ENCODE data around the gene DAAM2. TPM values are rescaled to one million over a fixed set of nuclear protein-coding genes. Genes with fewer than 3 reads are reported as not detected.

The DAAM2 gene
- polyA plus RNA-seq, 1 donor: 17.8 TPM

DNA sequence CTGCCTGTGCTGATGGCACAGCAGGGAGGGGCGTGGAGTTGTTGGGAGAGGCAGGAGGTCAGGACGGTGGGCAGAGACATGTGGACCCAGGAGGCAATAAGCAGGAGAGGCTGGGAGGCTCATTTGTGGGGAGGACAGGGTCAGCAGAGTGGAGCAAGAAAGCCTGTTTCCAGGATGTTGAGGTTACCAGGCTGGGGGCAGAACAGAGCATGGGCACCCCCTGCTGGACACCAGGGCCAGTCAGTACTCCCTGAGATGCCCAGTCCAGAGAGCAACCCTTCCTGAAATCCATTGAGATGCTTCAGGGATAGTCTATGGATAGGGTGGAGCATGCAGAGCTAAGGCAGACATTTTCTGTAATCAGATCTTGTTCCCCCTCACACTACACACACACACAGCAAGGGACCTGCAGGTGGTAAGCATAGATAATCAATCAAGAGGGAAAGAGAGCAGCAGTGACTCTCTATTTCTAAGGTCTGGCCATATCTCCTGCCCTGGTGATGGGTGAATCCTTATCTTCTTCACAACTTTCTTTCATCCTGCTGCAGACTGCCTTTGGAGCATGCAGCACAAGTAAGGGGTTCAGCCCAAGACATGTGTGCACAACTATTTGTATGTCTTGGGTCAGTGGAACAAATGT is 100.4 kb downstream of the DAAM2 start:
- no CpG with 5 or more reads among the region's 2 CpGs for WGBS (ENCODE audit: insufficient coverage, low lambda C conversion rate)
- H3K27ac ChIP-seq (ENCODE audit: low read length): no peak overlapping the region
- no peaks in the 10 kb centered on the region for H3K27me3 ChIP-seq (ENCODE audit: control insufficient read depth, insufficient read depth, low read length)

DNA sequence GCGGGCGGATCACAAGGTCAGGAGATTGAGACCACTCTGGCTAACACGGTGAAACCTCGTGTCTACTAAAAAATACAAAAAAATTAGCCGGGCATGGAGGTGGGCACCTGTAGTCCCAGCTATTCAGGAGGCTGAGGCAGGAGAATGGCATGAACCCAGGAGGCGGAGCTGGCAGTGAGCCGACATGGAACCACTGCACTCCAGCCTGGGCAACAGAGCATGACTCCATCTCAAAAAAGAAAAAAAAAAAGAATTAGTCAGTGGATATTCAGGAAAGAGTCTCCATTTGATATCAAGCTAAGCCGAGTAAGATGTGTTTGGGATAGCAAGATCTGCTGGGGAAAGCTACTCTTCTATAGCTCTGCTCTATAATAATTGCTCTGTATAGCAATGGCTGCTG is 101.1 kb downstream of the DAAM2 start:
- no peaks in the 10 kb centered on the region for H3K9me3 ChIP-seq (ENCODE audit: control insufficient read depth, low read depth, low read length)
- H3K4me3 ChIP-seq (ENCODE audit: low read length): no peak overlapping the region
- 71% methylated on average over 1 of the region's 8 CpGs for WGBS (ENCODE audit: insufficient coverage, low lambda C conversion rate)
- no peak overlapping the region for H3K27ac ChIP-seq (ENCODE audit: low read length)
- DNase-seq: no peak
- H3K27me3 ChIP-seq (ENCODE audit: control insufficient read depth, insufficient read depth, low read length): no peaks in the 10 kb centered on the region
- no peaks in the 10 kb centered on the region for H3K4me1 ChIP-seq (ENCODE audit: control insufficient read depth, insufficient read depth, low read length)
- H3K36me3 ChIP-seq (ENCODE audit: control insufficient read depth, insufficient read depth, low read length): peaks cover 3% of the 10 kb centered on the region

More for the DNA sequence above, 100.4 kb downstream of the DAAM2 start:
- H3K4me3 ChIP-seq (ENCODE audit: low read length): no peak overlapping the region
- no peaks in the 10 kb centered on the region for H3K9me3 ChIP-seq (ENCODE audit: control insufficient read depth, low read depth, low read length)
- peaks cover 3% of the 10 kb centered on the region for H3K36me3 ChIP-seq (ENCODE audit: control insufficient read depth, insufficient read depth, low read length)
- DNase-seq: peak; percentile 36 to 37
- peaks cover 3% of the 10 kb centered on the region for H3K4me1 ChIP-seq (ENCODE audit: control insufficient read depth, insufficient read depth, low read length)

DNA sequence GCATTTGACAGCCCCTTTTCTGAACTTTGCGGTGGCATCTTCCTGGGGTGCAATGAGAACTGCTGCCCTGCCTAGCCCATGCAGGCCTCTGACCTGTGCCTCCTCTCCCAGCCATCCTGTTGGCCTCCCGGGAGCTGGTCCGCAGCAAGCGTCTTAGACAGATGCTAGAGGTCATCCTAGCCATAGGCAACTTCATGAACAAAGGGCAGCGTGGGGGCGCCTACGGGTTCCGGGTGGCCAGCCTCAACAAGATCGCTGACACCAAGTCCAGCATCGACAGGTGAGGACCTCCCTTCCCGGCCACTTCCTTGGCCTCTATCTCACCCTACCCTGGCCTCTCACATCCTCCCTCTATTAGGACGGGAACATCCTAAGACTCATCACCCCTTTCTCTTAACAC is 104.5 kb downstream of the DAAM2 start:
- no CpG with 5 or more reads among the region's 12 CpGs for WGBS (ENCODE audit: insufficient coverage, low lambda C conversion rate)
- peaks cover 9% of the 10 kb centered on the region for H3K4me1 ChIP-seq (ENCODE audit: control insufficient read depth, insufficient read depth, low read length)
- no peak overlapping the region for H3K27ac ChIP-seq (ENCODE audit: low read length)
- DNase-seq: no peak
- peaks cover 17% of the 10 kb centered on the region for H3K36me3 ChIP-seq (ENCODE audit: control insufficient read depth, insufficient read depth, low read length)
- no peak overlapping the region for H3K4me3 ChIP-seq (ENCODE audit: low read length)
- no peaks in the 10 kb centered on the region for H3K9me3 ChIP-seq (ENCODE audit: control insufficient read depth, low read depth, low read length)
- H3K27me3 ChIP-seq (ENCODE audit: control insufficient read depth, insufficient read depth, low read length): no peaks in the 10 kb centered on the region

GRCh38 chr6:39897698-39898097 is 105.5 kb downstream of the DAAM2 start:
- WGBS (ENCODE audit: insufficient coverage, low lambda C conversion rate): no CpG with 5 or more reads among the region's 3 CpGs
- Histone ChIP-seq H3K27ac (ENCODE audit: low read length) (no peak overlapping the region), H3K9me3 (ENCODE audit: control insufficient read depth, low read depth, low read length) (no peaks in the 10 kb centered on the region), H3K4me3 (ENCODE audit: low read length) (no peak overlapping the region), H3K27me3 (ENCODE audit: control insufficient read depth, insufficient read depth, low read length) (no peaks in the 10 kb centered on the region), H3K4me1 (ENCODE audit: control insufficient read depth, insufficient read depth, low read length) (peaks cover 15% of the 10 kb centered on the region), H3K36me3 (ENCODE audit: control insufficient read depth, insufficient read depth, low read length) (peaks cover 20% of the 10 kb centered on the region)
- peak in 1 of 2 donors; percentile 43 for DNase-seq

DNA sequence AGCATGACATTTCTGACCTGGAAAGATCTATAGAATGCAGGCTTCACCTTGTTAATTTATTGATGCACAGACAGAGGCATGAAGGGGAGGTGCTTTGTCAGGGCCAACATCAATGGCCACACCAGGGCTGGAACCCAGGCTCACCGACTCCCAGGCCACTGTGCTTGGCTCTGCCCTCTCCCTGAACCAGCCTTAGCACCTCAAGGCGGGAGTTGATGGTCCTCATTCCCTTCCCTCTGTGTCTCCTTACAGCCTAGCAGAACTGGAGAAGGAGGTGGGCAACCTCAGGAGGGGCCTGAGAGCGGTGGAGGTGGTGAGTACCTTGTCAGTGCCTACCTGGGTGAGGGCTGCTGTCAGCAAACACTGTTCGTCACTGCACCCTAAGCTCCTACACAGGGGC is 106.4 kb downstream of the DAAM2 start:
- Histone ChIP-seq H3K9me3 (ENCODE audit: control insufficient read depth, low read depth, low read length) (no peaks in the 10 kb centered on the region), H3K4me1 (ENCODE audit: control insufficient read depth, insufficient read depth, low read length) (peaks cover 15% of the 10 kb centered on the region), H3K4me3 (ENCODE audit: low read length) (no peak overlapping the region), H3K36me3 (ENCODE audit: control insufficient read depth, insufficient read depth, low read length) (peaks cover 22% of the 10 kb centered on the region), H3K27me3 (ENCODE audit: control insufficient read depth, insufficient read depth, low read length) (no peaks in the 10 kb centered on the region), H3K27ac (ENCODE audit: low read length) (no peak overlapping the region)
- WGBS (ENCODE audit: insufficient coverage, low lambda C conversion rate): no CpG with 5 or more reads among the region's 4 CpGs
- no peak for DNase-seq

DNA sequence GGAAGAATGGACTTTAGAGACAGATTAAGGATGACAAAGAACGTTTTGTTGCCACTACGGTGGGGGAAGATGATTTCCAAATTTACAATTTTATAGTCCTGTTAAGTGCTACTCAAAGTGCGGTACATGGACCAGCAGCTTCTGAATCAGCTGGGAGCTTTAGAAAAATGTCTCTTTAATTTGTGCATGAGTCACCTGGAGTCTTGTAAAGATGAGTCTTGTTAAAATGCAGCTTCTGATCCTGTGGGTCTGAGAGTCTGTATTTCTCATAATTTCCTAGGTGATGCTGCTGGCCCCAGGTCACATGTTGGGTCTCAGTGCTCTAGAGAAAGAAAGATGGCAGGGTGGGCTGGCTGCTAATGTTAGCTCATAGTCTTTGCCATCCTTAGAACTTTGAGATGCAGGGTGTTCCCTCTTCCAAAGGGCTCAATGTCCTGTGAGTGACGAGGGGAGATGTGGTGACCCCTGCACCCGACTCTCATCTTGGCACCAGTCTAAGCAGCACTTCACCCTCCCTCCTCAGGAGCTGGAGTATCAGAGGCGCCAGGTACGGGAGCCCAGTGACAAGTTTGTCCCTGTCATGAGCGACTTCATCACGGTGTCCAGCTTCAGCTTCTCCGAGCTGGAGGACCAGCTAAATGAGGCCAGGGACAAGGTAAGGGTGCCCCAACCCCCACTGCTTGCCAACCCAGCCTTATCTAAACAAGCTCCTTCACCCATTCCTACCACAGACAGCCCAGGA is 107.5 kb downstream of the DAAM2 start:
- peaks cover 15% of the 10 kb centered on the region for H3K4me1 ChIP-seq (ENCODE audit: control insufficient read depth, insufficient read depth, low read length)
- no CpG with 5 or more reads among the region's 10 CpGs for WGBS (ENCODE audit: insufficient coverage, low lambda C conversion rate)
- peaks cover 22% of the 10 kb centered on the region for H3K36me3 ChIP-seq (ENCODE audit: control insufficient read depth, insufficient read depth, low read length)
- no peaks in the 10 kb centered on the region for H3K9me3 ChIP-seq (ENCODE audit: control insufficient read depth, low read depth, low read length)
- DNase-seq: no peak
- no peaks in the 10 kb centered on the region for H3K27me3 ChIP-seq (ENCODE audit: control insufficient read depth, insufficient read depth, low read length)
- no peak overlapping the region for H3K4me3 ChIP-seq (ENCODE audit: low read length)
- no peak overlapping the region for H3K27ac ChIP-seq (ENCODE audit: low read length)

DNA sequence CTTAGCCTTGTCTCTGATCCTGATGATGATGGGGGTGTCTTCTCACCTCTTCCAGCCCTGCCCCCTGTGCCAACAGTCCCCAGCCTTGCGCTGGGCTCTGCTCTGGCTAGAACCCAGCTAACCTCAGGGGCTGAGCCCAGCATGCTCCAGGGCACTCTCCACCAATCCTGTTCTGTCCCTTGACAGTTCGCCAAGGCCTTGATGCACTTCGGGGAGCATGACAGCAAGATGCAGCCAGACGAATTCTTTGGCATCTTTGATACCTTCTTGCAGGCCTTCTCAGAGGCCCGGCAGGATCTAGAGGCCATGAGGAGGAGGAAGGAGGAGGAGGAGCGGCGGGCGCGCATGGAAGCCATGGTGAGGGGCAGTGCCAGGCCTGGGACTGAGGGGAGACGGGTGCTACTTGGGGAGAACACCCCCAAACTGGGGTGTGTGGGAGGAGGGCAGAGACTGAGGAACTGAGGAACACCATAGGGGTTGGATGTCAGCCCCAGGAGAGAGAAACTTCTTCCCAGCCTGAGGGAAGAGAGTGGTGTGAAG is 109.0 kb downstream of the DAAM2 start:
- no CpG with 5 or more reads among the region's 10 CpGs for WGBS (ENCODE audit: insufficient coverage, low lambda C conversion rate)
- H3K9me3 ChIP-seq (ENCODE audit: control insufficient read depth, low read depth, low read length): no peaks in the 10 kb centered on the region
- no peak overlapping the region for H3K4me3 ChIP-seq (ENCODE audit: low read length)
- peaks cover 15% of the 10 kb centered on the region for H3K4me1 ChIP-seq (ENCODE audit: control insufficient read depth, insufficient read depth, low read length)
- no peak for DNase-seq
- peaks cover 33% of the 10 kb centered on the region for H3K36me3 ChIP-seq (ENCODE audit: control insufficient read depth, insufficient read depth, low read length)
- H3K27me3 ChIP-seq (ENCODE audit: control insufficient read depth, insufficient read depth, low read length): no peaks in the 10 kb centered on the region
- no peak overlapping the region for H3K27ac ChIP-seq (ENCODE audit: low read length)

DNA sequence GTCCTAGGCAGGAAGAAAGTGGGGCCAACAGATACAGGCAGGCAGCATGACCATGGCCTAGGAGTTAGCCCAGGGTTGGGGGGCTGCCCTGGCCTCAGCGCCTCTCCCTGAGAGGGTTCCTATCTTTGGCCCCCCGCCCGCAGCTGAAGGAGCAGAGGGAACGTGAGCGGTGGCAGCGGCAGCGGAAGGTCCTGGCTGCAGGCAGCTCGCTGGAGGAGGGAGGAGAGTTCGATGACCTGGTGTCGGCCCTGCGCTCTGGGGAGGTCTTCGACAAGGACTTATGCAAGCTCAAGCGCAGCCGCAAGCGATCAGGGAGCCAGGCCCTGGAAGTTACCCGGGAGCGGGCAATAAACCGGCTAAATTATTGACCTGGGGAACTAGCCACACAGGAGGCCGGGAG is 109.5 kb downstream of the DAAM2 start:
- H3K27me3 ChIP-seq (ENCODE audit: control insufficient read depth, insufficient read depth, low read length): no peaks in the 10 kb centered on the region
- peaks cover 35% of the 10 kb centered on the region for H3K36me3 ChIP-seq (ENCODE audit: control insufficient read depth, insufficient read depth, low read length)
- no peaks in the 10 kb centered on the region for H3K9me3 ChIP-seq (ENCODE audit: control insufficient read depth, low read depth, low read length)
- no CpG with 5 or more reads among the region's 19 CpGs for whole genome bisulfite sequencing (ENCODE audit: insufficient coverage, low lambda C conversion rate)
- H3K27ac ChIP-seq (ENCODE audit: low read length): no peak overlapping the region
- peaks cover 15% of the 10 kb centered on the region for H3K4me1 ChIP-seq (ENCODE audit: control insufficient read depth, insufficient read depth, low read length)
- H3K4me3 ChIP-seq (ENCODE audit: low read length): no peak overlapping the region
- DNase-seq: peak; percentile 46 to 79

DNA sequence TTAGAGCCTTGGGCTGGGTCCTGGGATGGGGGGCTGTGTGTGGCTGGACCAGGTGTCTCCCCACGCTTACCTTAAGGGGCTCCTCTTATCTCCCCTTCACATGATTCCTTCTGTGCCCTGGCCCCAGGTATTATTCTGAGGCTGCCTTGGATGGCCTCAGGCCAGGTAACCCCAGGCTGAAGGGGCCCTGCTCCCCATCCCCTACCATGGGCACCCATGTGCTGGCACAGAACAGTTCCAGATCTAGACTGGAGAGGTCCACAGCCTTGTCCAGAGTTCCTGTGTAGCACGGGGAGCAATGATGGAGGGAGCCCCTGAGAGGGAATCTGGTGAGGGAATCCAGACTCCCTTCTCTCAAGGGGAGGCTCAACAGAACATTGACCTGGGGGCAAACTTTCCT is 110.0 kb downstream of the DAAM2 start:
- H3K36me3 ChIP-seq (ENCODE audit: control insufficient read depth, insufficient read depth, low read length): peaks cover 39% of the 10 kb centered on the region
- no peak overlapping the region for H3K4me3 ChIP-seq (ENCODE audit: low read length)
- no peaks in the 10 kb centered on the region for H3K9me3 ChIP-seq (ENCODE audit: control insufficient read depth, low read depth, low read length)
- DNase-seq: no peak
- H3K4me1 ChIP-seq (ENCODE audit: control insufficient read depth, insufficient read depth, low read length): peaks cover 15% of the 10 kb centered on the region
- no CpG with 5 or more reads among the region's 2 CpGs for WGBS (ENCODE audit: insufficient coverage, low lambda C conversion rate)
- H3K27me3 ChIP-seq (ENCODE audit: control insufficient read depth, insufficient read depth, low read length): no peaks in the 10 kb centered on the region
- H3K27ac ChIP-seq (ENCODE audit: low read length): no peak overlapping the region

GRCh38 chr6:39902786-39903465 is 110.8 kb downstream of the DAAM2 start:
- Histone ChIP-seq H3K4me1 (ENCODE audit: control insufficient read depth, insufficient read depth, low read length) (peaks cover 15% of the 10 kb centered on the region), H3K9me3 (ENCODE audit: control insufficient read depth, low read depth, low read length) (no peaks in the 10 kb centered on the region), H3K27ac (ENCODE audit: low read length) (no peak overlapping the region), H3K36me3 (ENCODE audit: control insufficient read depth, insufficient read depth, low read length) (peaks cover 41% of the 10 kb centered on the region), H3K27me3 (ENCODE audit: control insufficient read depth, insufficient read depth, low read length) (no peaks in the 10 kb centered on the region), H3K4me3 (ENCODE audit: low read length) (no peak overlapping the region)
- WGBS (ENCODE audit: insufficient coverage, low lambda C conversion rate): 100% methylated on average over 1 of the region's 4 CpGs
- no peak for DNase-seq

All from large intestine (tissue), 3 donors.